HepG2 (cell line): ENCODE results near the gene SEC14L1. TPM values are rescaled to one million over a fixed set of nuclear protein-coding genes. Genes with fewer than 3 reads are reported as not detected.

Experiments
- ATAC-seq: fragments of 200-7000 bp; cut with Tn5 transposase; 3 replicates; pipeline ENCODE4 v1.9.1; 2020; ENCODE audit warnings: mild to moderate bottlenecking, moderate library complexity
- BruUV-seq: library from RNA; stranded (reverse); fragments of 400-500 nt; replicated peaks from 2 replicates; lab custom pipeline; 2021; lab: Mats Ljungman, UMichigan
- CTCF ChIA-PET: fragments of 300-600 bp; formaldehyde crosslinking; extraction: SDS; loops from one replicate; lab custom pipeline; 2021; ENCODE audit warnings: low total read pairs, inconsistent platforms, low intra/inter-chr PET ratio; lab: Yijun Ruan, JAX
- POLR2A ChIA-PET: fragments of 350-600 bp; sonication (Branson Sonifier 250); formaldehyde crosslinking; loops from one replicate; lab custom pipeline; 2020; ENCODE audit warnings: antibody characterized with exemption, inconsistent platforms; lab: Yijun Ruan, JAX
- DNase-seq: peaks from one replicate; pipeline ENCODE4 v3.0.0-alpha.2; 2015; ENCODE audit warnings: low spot score
- FAIRE-seq: peaks from 3 replicates; lab custom pipeline; 2011; peaks lifted over from hg19 to GRCh38; lab: Jason Lieb, UNC
- H2AFZ ChIP-seq: one replicate; pipeline ENCODE4 v1.6.1; 2011; ENCODE audit warnings: low read length, inconsistent platforms
- H3K27ac ChIP-seq: fragments of 300-600 bp; 3 replicates; pipeline ENCODE4 v1.8.0; 2011; ENCODE audit warnings: mixed run types, mild to moderate bottlenecking, mixed read lengths, low read length, inconsistent platforms; ENCODE audit not compliant: insufficient read depth; ENCODE audit errors: extremely low read length
- H3K27me3 ChIP-seq, 2 experiments: fragments of 200-600 bp in 1 of 2; 2 replicates in 1 of 2; 3 replicates in 1 of 2; pipeline versions ENCODE4 v1.6.0 to v1.8.0; 2011; ENCODE audit warnings: low read length in 2 of 2, mild to moderate bottlenecking in 2 of 2, moderate library complexity in 2 of 2, inconsistent platforms in 1 of 2; ENCODE audit not compliant: insufficient read depth in 2 of 2, control insufficient read depth in 1 of 2
- H3K36me3 ChIP-seq, 2 experiments: fragments of 200-600 bp in 1 of 2; replicated peaks in 1 of 2; 2 replicates in 1 of 2; 3 replicates in 1 of 2; pipeline versions ENCODE4 v1.5.1 to v1.8.0; 2011; ENCODE audit warnings: low read length in 2 of 2, inconsistent platforms in 1 of 2; ENCODE audit not compliant: insufficient read depth in 2 of 2, control insufficient read depth in 1 of 2
- H3K4me1 ChIP-seq: 2 replicates; pipeline ENCODE4 v1.5.1; 2012; ENCODE audit warnings: low read length, inconsistent platforms; ENCODE audit not compliant: insufficient read depth
- H3K4me2 ChIP-seq: 2 replicates; pipeline ENCODE4 v1.6.0; 2011; ENCODE audit warnings: low read depth, low read length, inconsistent platforms
- H3K4me3 ChIP-seq, 3 experiments: fragments of 200-600 bp in 1 of 3; sonication (generic), shearing (Covaris generic) in 1 of 3; replicated peaks in 1 of 3; 2 replicates each; pipeline ENCODE4 v1.5.1; 2011 to 2016; ENCODE audit warnings: low read length in 3 of 3, inconsistent platforms in 2 of 3, low read depth in 2 of 3, mild to moderate bottlenecking in 2 of 3, control low read depth in 1 of 3, mixed read lengths in 1 of 3; ENCODE audit not compliant: insufficient read depth in 1 of 3
- H3K79me2 ChIP-seq: one replicate; pipeline ENCODE4 v1.6.1; 2011; ENCODE audit warnings: low read length, inconsistent platforms; ENCODE audit not compliant: insufficient read depth
- H3K9ac ChIP-seq: 2 replicates; pipeline ENCODE4 v1.6.0; 2011; ENCODE audit warnings: mild to moderate bottlenecking, low read depth, low read length, inconsistent platforms; ENCODE audit not compliant: insufficient read depth
- H3K9me3 ChIP-seq: 2 replicates; pipeline ENCODE4 v1.5.1; 2012; ENCODE audit warnings: mild to moderate bottlenecking, low read length
- H4K20me1 ChIP-seq: 2 replicates; pipeline ENCODE4 v1.6.0; 2011; ENCODE audit warnings: inconsistent platforms, mild to moderate bottlenecking, low read length, moderate library complexity; ENCODE audit not compliant: insufficient read depth
- ARNTL ChIP-seq: sonication (generic); formaldehyde crosslinking; IDR thresholded peaks from 2 replicates; pipeline ENCODE4 v1.4.0; 2020; ENCODE audit warnings: mild to moderate bottlenecking, missing genetic modification reagents
- GABPA ChIP-seq, 2 experiments: IDR thresholded peaks; 2 replicates each; pipeline ENCODE4 v1.6.1; 2011 to 2016; ENCODE audit warnings: low read depth in 2 of 2, low read length in 1 of 2, missing biosample characterization in 1 of 2, missing genetic modification characterization in 1 of 2
- HOXD1 ChIP-seq: sonication (generic); formaldehyde crosslinking; IDR thresholded peaks from 2 replicates; pipeline ENCODE4 v1.5.0; 2020; ENCODE audit warnings: missing genetic modification reagents
- KDM5A ChIP-seq: fragments of 200-600 bp; sonication (generic); IDR thresholded peaks from 2 replicates; pipeline ENCODE4 v1.7.0; 2018; ENCODE audit warnings: antibody characterized with exemption, mild to moderate bottlenecking, low read length, borderline replicate concordance
- MAFG ChIP-seq: sonication (generic); formaldehyde crosslinking; IDR thresholded peaks from 2 replicates; pipeline ENCODE4 v1.5.1; 2020; ENCODE audit warnings: mild to moderate bottlenecking, missing genetic modification reagents
- NONO ChIP-seq, 2 experiments: fragments of 450-650 bp in 1 of 2; sonication (generic) in 1 of 2; formaldehyde crosslinking in 1 of 2; IDR thresholded peaks in 1 of 2; conservative IDR thresholded peaks in 1 of 2; 2 replicates each; pipeline versions ENCODE4 v1.6.1 to v1.8.0; 2017 to 2022; ENCODE audit warnings: mild to moderate bottlenecking in 1 of 2, missing genetic modification reagents in 1 of 2, moderate library complexity in 1 of 2
- SIN3A ChIP-seq: IDR thresholded peaks from 2 replicates; pipeline ENCODE4 v1.6.1; 2011; ENCODE audit warnings: low read depth, mild to moderate bottlenecking, control low read depth, low read length, borderline replicate concordance
- SMARCC2 ChIP-seq: fragments of 450-650 bp; IDR thresholded peaks from 2 replicates; pipeline ENCODE4 v1.6.1; 2017; ENCODE audit warnings: antibody characterized with exemption, mild to moderate bottlenecking
- SNAI1 ChIP-seq: sonication (generic); formaldehyde crosslinking; IDR thresholded peaks from 2 replicates; pipeline ENCODE4 v1.5.0; 2020; ENCODE audit warnings: mild to moderate bottlenecking, missing genetic modification reagents, borderline replicate concordance
- SPEN ChIP-seq: sonication (generic); formaldehyde crosslinking; IDR thresholded peaks from 2 replicates; pipeline ENCODE4 v1.5.1; 2020; ENCODE audit warnings: low read depth, mild to moderate bottlenecking, missing genetic modification reagents
- TBL1XR1 ChIP-seq: fragments of 150-350 bp; IDR thresholded peaks from 2 replicates; pipeline ENCODE4 v1.6.1; 2014; ENCODE audit warnings: borderline replicate concordance, low read length; ENCODE audit not compliant: partially characterized antibody
- ZBTB38 ChIP-seq: sonication (generic); formaldehyde crosslinking; IDR thresholded peaks from 2 replicates; pipeline ENCODE4 v1.5.1; 2020; ENCODE audit warnings: mild to moderate bottlenecking, missing genetic modification reagents
- ZNF24 ChIP-seq: fragments of 450-650 bp; IDR thresholded peaks from 2 replicates; pipeline ENCODE4 v1.6.1; 2017; ENCODE audit warnings: antibody characterized with exemption, mild to moderate bottlenecking
- ZNF317 ChIP-seq: sonication (generic); formaldehyde crosslinking; IDR thresholded peaks from 2 replicates; pipeline ENCODE4 v1.5.0; 2020; ENCODE audit warnings: mild to moderate bottlenecking, missing genetic modification reagents
- ZNF33A ChIP-seq: sonication (generic); formaldehyde crosslinking; IDR thresholded peaks from 2 replicates; pipeline ENCODE4 v1.5.1; 2020; ENCODE audit warnings: missing genetic modification reagents, mild to moderate bottlenecking, moderate library complexity, borderline replicate concordance
- WGBS: methylation state at CpG from one replicate; pipeline ENCODE4 v1.1.6; 2017; ENCODE audit warnings: low lambda C conversion rate; 5-methylcytosine and 5-hydroxymethylcytosine counted together
- in situ Hi-C: cut with HindIII; loops from 2 replicates; pipeline ENCODE4 v1.10.0; 2017; ENCODE audit warnings: low pct_unique_long_range_greater_than_20kb; ENCODE audit not compliant: extremely low pct_ligation_motif_present
- intact Hi-C: fragments of 100-400 bp; cut with micrococcal nuclease; formaldehyde crosslinking; loops from one replicate; pipeline ENCODE4 v1.10.0; 2022; ENCODE audit not compliant: unreplicated experiment
- polyA plus RNA-seq, 8 experiments: library from polyadenylated mRNA; depleted of rRNA in 3 of 8; stranded (reverse) in 7 of 8; unstranded in 1 of 8; fragments of >200 nt; fragmentation: Illumina TruSeq in 4 of 8; extraction: Trizol in 4 of 8; gene quantifications; 2 replicates each; pipeline versions ENCODE4 v1.2.1 to v1.2.3, GENCODE V29; 2011 to 2016; ENCODE audit warnings: low read depth in 4 of 8, missing spikeins in 1 of 8, mixed read lengths in 1 of 8; ENCODE audit not compliant: insufficient read depth in 1 of 8
- total RNA-seq, 5 experiments: library from RNA; depleted of rRNA; stranded (reverse); fragments of >200 nt; fragmentation: Illumina TruSeq; extraction: Trizol; gene quantifications; 2 replicates each; pipeline ENCODE4 v1.2.3, GENCODE V29; 2016; ENCODE audit warnings: low read depth in 1 of 5
- TF ChIP-seq, protein P1 (sequence below): sonication (generic); formaldehyde crosslinking; IDR thresholded peaks from 2 replicates; pipeline ENCODE4 v1.4.0; 2020; ENCODE audit warnings: missing genetic modification reagents
- TF ChIP-seq, protein P2 (sequence below): sonication (generic); formaldehyde crosslinking; IDR thresholded peaks from 2 replicates; pipeline ENCODE4 v1.4.0; 2020; ENCODE audit warnings: mild to moderate bottlenecking, missing genetic modification reagents
- TF ChIP-seq, protein P3 (sequence below): IDR thresholded peaks from 2 replicates; pipeline ENCODE4 v1.6.1; 2016
- TF ChIP-seq, protein P4 (sequence below), 2 experiments: fragments of 450-650 bp in 1 of 2; sonication (generic) in 1 of 2; formaldehyde crosslinking; IDR thresholded peaks; 2 replicates each; pipeline versions ENCODE4 v1.5.0 to v1.8.0; 2020 to 2022; ENCODE audit warnings: mild to moderate bottlenecking in 1 of 2, missing genetic modification reagents in 1 of 2

Gene SEC14L1
- total and polyA plus RNA-seq, 2 of the 13 experiments (the other 11 are each of a cell fraction or from before 2014, with no cell fraction given): 26.3 to 43.9 TPM

DNA sequence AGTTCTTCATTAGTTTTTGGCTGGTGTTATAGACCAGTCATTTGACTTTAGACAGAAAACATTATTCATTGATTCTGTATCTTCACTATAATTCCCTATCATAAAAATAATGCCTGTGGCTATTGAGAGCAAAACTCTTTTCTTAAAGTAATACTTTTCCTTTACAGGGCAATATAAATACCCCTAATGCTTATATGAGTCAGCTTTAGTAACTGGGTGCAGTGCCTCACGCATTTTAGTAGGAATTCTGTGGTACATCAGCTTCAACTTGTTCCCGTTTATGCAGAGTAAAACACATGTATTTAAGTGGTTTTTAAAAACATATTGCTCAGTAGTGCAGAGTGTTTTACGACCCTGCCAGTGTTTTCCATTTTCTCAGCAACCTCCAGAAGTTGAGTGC lies 68.1 kb downstream of the SEC14L1 start:
- Histone ChIP-seq H3K27me3 (no peaks in the 10 kb centered on the region), H2AFZ (no peak overlapping the region), H3K9me3 (no peaks in the 10 kb centered on the region), H3K27ac (peak overlapping the region; percentile 73), H3K79me2 (no peaks in the 10 kb centered on the region), H3K4me2 (peak overlapping the region; percentile 54), H4K20me1 (no peaks in the 10 kb centered on the region), H3K4me1 (peaks cover 37% of the 10 kb centered on the region), H3K9ac (peak overlapping the region; percentile 2; the same call in 1 of the 2 replicates), H3K36me3 (peaks cover 53 to 78% of the 10 kb centered on the region in 2 experiments), H3K4me3 (no peak overlapping the region)
- FAIRE-seq (no peak), ATAC-seq (no peak; the same call in 2 of the 3 replicates), DNase-seq (no peak)
- WGBS: 90% methylated on average over 3 of the region's 3 CpGs
- ChIA-PET CTCF (interaction anchor here (1.7 to 1.9 kb wide), 3 partner anchors 112 to 122 kb away, joined by 5 to 18 read pairs (median 8); no protein-coding TSS in a partner anchor), POLR2A (interaction anchor here (1.0 to 3.3 kb wide), 13 partner anchors 46 to 125 kb away, joined by 3 to 25 read pairs (median 7); partner anchors contain the start of gene SEC14L1)
- intact Hi-C loops: loop anchor here (1.0 to 5.0 kb wide), 5 partner anchors 38 to 123 kb away; partner anchors contain the start of gene SEC14L1
- in situ Hi-C loops: no loop called here
- BruUV-seq: no TSS peak
- TF ChIP-seq SIN3A (0 out of 2 replicates have a peak, but pooled peaks have one; percentile 24), GABPA (IDR thresholded peaks at IDR 0.05; ENCODE audit: low read depth, low read length) (no peak), GABPA (CRISPR knock-in tag; IDR thresholded peaks at IDR 0.05; ENCODE audit: low read depth) (peak; percentile 17; the same call in 1 of the 2 replicates), SNAI1 (CRISPR knock-in tag) (no peak), MAFG (CRISPR knock-in tag) (no peak), SMARCC2 (no peak), TBL1XR1 (no peak), SPEN (CRISPR knock-in tag) (no peak), ZNF317 (CRISPR knock-in tag) (no peak), ZNF33A (peak; percentile 25; the same call in 1 of the 2 replicates), HOXD1 (CRISPR knock-in tag) (no peak), ZNF24 (no peak), ARNTL (CRISPR knock-in tag) (no peak), KDM5A (no peak; the same call in 1 of the 2 replicates), ZBTB38 (CRISPR knock-in tag) (no peak), NONO (IDR thresholded peaks at IDR 0.05) (no peak), NONO (CRISPR knock-in tag; conservative IDR thresholded peaks at IDR 0.05) (no peak)
- TF ChIP-seq, protein P1, sequence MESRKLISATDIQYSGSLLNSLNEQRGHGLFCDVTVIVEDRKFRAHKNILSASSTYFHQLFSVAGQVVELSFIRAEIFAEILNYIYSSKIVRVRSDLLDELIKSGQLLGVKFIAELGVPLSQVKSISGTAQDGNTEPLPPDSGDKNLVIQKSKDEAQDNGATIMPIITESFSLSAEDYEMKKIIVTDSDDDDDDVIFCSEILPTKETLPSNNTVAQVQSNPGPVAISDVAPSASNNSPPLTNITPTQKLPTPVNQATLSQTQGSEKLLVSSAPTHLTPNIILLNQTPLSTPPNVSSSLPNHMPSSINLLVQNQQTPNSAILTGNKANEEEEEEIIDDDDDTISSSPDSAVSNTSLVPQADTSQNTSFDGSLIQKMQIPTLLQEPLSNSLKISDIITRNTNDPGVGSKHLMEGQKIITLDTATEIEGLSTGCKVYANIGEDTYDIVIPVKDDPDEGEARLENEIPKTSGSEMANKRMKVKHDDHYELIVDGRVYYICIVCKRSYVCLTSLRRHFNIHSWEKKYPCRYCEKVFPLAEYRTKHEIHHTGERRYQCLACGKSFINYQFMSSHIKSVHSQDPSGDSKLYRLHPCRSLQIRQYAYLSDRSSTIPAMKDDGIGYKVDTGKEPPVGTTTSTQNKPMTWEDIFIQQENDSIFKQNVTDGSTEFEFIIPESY (CRISPR knock-in tag): no peak
- TF ChIP-seq, protein P2, sequence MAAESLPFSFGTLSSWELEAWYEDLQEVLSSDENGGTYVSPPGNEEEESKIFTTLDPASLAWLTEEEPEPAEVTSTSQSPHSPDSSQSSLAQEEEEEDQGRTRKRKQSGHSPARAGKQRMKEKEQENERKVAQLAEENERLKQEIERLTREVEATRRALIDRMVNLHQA (CRISPR knock-in tag): no peak
- TF ChIP-seq, protein P3, sequence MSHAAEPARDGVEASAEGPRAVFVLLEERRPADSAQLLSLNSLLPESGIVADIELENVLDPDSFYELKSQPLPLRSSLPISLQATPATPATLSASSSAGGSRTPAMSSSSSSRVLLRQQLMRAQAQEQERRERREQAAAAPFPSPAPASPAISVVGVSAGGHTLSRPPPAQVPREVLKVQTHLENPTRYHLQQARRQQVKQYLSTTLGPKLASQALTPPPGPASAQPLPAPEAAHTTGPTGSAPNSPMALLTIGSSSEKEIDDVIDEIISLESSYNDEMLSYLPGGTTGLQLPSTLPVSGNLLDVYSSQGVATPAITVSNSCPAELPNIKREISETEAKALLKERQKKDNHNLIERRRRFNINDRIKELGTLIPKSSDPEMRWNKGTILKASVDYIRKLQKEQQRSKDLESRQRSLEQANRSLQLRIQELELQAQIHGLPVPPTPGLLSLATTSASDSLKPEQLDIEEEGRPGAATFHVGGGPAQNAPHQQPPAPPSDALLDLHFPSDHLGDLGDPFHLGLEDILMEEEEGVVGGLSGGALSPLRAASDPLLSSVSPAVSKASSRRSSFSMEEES (CRISPR knock-in tag): peak; percentile 4; the same call in 1 of the 2 replicates
- TF ChIP-seq, protein P4, sequence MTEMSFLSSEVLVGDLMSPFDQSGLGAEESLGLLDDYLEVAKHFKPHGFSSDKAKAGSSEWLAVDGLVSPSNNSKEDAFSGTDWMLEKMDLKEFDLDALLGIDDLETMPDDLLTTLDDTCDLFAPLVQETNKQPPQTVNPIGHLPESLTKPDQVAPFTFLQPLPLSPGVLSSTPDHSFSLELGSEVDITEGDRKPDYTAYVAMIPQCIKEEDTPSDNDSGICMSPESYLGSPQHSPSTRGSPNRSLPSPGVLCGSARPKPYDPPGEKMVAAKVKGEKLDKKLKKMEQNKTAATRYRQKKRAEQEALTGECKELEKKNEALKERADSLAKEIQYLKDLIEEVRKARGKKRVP (CRISPR knock-in tag; IDR thresholded peaks at IDR 0.05): 0 out of 4 replicates have a peak, but pooled peaks of 1 of the 2 experiments have one; percentile 4
